T1000 (cell line): ENCODE results near the gene DAG1.
"Not testable (repeated sequence)": the region's sequence is repeated elsewhere in the genome, so short reads cannot be mapped to it uniquely, and the experiment has no call there.

Experiments used
- DNase-seq: peaks from one replicate; lab custom pipeline; 2025; ENCODE audit warnings: mixed read lengths; lab: John Stamatoyannopoulos, UW

DAG1 gene

DNA sequence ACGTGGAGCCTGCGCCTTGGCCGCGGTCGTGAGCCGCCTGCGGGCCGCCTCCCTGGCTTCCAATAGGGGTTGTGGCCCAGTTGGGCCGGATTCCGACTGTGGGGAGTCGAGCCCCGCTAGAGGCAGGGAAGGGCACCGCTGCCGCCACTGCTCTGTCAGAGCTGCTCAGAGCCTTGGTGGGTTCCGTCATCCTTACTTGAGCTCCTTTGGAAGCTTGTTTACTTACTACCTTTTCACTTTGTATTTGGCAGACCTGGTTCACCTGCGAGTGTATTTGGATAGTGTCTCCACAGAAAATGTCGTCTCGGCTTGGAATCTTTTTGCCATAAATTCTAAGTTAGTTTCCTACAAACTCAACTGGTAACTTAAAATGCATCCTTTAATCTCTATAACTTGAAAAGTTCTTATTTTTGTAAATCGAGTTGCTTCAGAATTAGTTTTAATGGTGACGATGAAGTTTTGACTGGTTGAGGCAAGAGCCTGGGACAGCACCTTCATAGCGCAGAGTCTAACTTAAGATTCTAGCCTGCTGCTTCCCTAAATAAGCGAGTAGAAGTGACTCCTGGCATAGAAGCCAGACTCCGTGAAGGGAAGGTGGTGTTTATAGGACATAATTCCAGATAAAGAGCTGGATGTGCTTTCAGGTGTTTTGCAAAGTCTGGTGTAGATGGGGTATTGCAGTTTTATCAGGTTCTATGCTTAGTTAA lies 800 bp downstream of the DAG1 start:
- DNase-seq = no peak

DNA sequence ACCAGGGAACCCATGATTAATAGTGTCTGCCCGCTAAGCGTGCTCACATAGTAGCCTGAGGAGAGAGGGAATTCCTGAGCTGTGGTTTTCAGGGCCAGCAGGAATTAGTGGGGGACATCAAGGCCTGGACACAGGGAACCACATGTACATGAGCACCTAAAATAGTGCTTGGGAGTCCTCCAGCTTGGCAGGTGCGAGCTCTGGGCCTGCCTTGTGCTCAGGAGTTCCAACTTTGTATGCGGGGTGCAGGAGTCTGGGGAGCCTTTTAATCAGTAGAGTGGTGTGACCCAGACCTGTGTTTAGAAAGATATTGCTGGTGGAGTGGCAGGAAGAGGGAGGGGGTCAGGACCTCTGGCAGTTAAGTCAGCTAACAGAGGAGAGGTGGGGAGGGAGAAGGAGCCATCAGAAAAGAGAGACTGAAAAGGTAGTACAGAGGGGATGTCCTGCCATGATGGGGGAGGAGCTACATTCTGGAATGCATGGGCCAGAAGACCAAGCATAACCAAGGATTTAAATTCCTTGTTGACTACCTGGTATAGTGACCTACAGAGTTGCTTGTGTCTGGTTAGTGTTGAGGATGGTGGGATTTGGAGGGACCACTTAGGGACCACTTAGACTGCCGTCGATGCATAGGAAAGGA lies 1.9 kb downstream of the DAG1 start:
- DNase-seq = no peak

DNA sequence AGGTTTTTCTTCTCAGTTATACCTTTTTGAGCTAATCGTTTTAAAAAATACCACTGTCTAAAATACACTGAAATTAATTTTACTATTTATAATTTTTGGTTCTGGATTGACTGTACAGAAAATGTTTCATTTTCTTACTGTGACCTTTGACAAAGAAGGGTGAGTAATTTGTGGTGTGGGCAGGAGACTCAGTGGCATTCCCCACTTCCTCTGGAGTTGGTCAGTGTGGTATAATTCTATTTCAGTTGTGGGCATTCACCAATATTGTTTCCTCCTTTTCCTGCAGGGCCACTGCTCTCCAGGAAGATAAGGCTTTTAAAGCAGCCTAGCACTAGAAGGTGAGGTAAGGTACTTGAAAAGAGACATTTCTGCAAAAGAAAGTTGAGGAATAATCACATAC lies 6.5 kb downstream of the DAG1 start:
- no peak for DNase-seq

DNA sequence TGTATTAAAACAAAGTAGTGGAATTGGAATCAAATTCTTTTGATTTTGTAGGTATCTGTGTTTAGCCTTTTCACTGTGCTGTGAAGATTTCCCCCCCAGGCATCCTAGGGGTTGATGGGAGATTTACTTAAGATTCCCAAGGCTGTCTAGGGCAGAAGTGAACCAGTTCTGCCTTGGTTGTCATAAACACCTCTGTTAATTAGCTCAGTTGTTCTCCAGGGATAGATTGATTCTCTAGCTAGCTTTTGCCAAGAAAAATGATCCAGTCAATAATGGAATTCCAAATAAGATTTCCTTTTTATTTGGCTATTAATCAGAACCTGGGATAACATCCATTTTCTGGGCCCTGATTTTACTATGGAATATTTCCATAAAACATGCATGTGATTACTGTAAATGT lies 12.7 kb downstream of the DAG1 start:
- no peak for DNase-seq

DNA sequence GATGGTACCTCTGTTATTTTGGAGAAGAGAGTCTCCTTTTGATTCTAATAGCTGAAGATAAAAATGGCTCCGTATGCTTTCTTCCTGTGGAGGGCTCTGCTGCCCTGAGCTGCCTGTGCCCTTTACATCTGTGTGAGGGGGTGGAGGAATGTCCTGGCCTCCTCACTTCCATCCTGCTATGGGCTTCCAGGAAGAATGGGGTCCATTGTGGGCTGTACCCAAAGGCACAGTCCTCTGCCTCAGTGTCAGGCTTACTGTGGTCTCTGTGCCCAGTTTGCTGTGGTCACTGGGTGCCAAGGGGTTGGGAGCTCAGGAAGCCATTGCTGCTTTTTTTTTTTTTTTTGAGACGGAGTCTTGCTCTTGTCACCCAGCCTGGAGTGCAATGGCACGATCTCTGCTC lies 14.4 kb downstream of the DAG1 start:
- no peak for DNase-seq

DNA sequence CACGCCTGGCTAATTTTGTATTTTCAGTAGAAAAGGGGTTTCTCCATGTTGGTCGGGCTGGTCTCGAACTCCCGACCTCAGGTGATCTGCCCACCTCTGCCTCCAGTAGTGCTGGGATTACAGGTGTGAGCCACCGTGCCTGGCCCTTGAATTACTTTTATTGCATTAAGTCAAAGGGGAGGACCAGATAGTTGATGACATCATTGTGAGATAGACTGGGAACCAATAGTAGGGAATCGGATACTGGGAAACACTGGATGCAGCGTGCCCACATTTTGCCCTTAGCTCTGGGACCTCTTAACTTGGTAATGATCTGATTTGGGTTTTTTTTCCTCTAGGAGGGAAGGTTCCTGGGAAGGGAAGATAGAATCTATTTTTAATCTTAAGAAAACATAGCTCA lies 19.2 kb downstream of the DAG1 start:
- no peak for DNase-seq

DNA sequence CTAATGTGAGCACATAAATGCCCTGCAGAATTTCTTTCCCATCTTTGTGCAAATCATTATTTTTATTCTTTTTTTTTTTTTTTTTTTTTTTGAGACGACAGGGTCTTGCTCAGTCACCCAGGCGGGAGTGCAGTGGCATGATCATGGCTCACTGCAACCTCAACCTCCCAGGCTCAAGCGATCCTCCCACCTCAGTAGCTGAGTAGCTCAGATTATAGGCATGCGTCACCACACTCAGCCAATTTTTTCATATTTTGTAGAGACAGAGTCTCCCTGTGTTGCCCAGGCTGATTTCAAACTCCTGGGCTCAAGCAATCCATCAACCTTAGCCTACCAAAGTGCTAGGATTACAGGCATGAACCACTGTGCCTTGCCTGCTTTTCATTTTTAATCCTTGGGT lies 22.9 kb downstream of the DAG1 start:
- DNase-seq = no peak

DNA sequence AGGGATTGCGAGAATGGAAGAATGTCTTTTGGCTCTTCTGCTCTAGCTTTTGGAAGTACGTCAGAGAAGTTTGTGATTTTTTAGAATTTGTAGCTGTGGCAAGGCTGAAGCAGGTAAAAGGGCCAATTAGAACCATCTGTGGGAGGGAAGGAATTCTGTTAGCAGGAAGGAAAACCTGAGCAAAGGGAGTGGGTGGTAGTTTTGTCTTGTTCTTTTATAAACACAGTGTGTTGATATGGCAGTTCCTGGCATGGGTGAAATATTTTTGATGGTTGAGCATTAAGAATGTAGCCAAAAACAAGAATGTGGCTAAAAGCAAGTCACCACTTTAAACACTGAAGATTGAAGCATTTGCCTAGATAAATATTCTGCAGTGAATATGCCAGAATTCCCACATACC lies 23.8 kb downstream of the DAG1 start:
- no peak for DNase-seq

DNA sequence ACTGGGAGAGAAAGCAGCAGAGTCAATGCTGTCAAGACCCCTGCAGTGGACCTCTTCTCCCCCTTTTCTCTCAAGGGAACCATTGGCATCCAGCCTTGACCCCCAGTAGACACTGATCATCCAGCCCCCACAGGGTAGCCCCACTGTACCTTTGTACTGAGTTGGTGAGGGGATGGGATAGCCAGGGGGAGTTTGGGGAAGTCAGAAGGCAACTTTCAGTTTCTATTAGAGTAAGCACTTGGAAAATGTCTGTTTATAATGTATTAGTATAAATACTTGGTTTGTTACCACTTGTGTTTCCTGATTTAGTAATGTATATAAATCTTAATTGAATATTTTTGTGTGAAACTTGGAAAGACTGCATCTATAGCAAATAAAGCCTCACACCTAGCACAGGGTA lies 25.0 kb downstream of the DAG1 start:
- DNase-seq = no peak

DNA sequence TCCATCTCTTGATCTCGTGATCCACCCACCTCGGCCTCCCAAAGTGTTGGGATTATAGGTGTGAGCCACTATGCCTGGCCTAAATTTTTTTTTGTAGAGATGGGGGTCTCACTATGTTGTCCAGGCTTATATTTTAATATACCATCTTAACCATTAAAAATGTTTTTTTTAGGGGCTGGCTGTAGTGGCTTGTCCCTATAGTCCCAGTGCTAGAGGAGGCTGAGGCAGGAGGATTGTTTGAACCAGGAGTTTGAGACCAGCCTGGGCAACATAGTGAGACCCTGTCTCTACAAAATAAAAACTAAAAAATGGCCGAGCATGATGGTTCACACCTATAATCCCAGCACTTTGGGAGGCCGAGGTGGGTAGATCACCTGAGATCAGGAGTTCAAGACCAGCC lies 26.8 kb downstream of the DAG1 start:
- not testable (repeated sequence) for DNase-seq

DNA sequence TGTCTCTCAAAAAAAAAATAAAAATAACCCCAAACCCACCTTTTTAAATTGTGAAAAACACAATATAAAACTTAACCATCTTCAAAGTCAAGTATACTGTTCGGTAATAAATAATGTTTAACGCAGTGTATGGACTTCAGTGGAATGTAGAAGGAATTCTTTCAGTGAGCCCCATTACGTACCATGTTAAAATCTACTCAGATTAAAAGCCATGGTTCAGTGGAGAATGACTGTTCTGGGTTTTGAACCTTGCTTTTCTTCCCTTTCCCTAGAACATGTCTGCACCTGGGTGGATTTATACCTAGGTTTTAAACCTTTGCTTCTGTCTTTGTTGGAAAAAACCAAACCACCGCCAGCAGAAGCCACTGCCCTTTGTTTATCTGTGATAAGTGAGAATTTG lies 27.5 kb downstream of the DAG1 start:
- DNase-seq = no peak

DNA sequence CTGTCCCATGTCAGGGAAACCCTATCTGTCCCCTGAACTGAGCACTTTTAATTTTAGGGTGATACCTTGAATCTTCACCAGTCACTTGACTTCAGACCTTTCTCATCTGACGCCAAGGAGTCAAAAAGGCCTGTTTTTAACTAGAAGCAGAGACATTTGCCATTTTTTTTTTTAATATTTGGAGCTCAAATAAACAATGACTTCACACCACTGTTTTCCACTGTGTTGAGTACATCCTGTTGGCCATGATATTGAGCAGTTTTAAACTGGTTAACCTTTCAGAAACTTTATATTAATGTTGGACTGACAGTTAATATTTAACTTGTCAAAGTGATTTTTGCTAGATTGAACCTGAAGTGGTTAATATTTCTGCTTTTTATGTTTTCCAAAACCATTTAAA lies 28.2 kb downstream of the DAG1 start:
- no peak for DNase-seq

DNA sequence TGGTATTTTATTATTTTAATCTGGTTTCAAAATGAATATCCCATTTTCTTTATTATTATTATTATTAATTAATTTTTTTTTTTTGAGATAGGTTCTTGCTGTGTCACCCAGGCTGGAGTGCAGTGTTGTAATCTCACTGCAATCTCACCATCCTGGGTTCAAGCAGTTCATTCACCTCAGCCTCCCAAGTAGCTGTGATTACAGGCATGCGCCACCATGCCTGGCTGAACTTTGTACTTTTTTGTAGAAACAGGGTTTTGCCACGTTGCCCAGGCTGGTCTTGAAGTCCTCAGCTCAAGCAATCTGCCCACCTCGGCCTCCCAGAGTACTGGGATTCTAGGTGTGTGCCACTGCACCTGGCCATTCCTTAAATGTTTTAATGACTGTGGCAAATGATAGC lies 28.6 kb downstream of the DAG1 start:
- DNase-seq = no peak

DNA sequence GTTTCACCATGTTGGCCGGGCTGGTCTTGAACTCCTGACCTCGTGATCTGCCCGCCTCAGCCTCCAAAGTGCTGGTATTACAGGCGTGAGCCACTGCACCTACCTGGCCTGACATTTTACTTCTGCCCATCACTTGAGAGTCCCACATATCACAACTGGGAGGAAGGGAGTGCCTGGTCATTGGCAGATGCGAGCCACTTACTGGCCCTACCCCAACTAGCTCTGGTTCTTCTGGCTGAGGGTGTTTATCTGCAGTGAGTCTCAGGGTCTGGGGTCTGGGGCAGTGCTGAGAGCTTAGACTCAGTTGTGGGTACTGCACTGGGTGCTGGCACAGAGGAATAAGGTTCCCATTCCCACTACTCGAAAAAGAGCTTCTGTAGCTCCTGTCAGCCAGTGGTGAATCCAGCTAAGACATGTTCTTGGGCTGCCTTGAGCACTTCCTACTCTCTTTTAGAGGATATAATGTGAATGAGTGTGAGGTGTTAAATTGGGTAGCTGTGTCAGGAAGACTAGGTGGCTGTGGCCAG lies 30.2 kb downstream of the DAG1 start:
- no peak for DNase-seq

DNA sequence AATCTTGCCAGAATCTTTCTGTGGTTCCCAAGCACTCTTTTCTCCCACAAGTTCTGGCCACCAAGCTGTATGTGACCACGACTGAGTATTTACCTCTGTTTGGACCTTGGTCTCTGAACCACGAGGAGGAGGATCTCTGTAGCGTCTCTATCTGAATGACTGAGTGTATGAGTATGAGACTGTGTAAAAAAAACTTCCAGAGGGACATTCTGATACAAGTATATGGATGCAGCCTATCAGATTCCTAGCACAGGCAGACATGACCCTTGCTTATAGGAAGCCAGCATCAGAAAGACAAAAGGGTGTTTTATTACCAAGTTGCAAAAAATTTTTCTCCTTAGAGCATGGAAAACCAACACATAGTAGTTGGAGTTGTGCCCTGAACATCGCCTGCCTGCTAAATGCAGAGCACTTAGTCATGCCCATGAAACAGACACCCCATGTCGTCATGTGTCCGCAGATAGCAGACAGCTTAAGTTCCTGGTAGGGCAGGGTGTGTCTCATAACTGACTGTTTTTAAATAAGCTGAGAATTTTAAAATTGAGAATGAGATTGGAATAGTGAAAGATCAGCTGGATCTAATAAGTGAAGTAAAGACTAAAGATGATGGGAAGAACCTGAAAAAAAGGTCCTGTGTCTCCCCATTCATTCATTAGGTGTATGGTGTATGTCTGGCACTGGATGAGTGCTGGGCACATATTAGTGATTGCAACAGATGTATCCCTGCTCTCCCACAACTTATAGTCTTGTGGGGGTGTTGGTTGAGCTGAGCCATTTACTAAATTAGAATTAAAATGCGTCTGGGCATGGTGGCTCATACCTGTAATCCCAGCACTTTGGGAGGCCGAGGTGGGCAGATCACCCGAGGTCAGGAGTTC lies 30.9 kb downstream of the DAG1 start:
- peak; percentile 64 for DNase-seq

DNA sequence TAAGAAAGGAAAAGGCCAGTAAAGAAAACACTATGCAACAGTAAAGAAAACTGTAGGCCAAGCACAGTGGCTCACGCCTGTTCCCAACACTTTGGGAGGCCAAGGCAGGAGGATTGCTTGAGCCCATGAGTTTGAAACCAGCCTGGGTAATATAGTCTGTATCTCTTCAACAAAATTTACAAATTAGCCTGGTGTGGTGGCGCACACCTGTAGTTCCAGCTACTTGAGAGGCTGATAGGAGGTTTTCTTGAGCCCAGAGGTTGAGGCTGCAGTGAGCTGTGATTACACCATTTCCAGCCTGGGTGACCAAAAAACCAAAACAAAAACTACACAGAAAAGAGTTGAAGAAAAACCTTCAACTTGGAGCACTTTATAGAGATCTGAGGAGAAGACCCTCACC lies 31.8 kb downstream of the DAG1 start:
- no peak for DNase-seq

DNA sequence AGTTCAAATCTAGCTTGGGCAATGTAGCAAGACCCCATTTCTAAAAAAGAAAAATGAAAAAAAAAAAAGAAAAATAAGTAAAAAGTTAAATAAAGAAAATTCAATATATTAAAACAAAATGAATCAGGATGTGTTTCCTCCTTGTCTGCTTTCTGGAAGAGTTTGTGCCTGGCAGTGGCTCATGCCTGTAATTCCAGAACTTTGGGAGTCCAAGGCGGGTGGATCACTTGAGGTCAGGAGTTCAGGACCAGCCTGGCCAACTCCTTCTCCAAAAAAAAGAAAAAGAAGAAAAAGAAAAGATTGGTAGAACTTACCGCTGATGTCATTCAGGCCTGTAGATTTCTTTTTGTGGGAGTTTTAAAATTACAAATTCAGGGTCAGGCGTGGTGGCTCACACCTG lies 36.8 kb downstream of the DAG1 start:
- DNase-seq = no peak

DNA sequence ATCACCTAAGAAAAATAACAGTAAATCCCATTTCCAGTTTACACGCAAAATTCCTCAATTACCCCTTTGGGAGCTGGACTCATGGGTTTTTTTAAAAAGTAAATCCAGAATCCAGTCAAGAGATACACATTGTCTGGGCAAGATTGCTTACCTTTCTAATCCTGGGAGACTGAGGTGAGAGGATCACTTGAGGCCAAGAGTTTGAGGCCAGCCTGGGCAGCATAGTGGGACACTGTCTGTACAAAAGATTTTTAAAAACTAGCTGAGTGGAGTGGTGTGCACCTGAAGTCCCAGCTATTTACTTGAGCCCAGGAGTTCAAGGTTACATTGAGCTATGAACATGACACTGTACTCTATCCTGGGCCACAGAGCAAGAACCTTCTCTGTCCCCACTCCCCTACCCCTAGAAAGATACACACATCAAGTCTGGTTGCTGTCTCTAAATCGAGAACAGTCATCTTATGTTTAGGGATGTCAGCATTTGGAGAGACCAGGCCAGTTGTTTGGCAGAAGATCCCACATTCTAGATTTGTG lies 39.0 kb downstream of the DAG1 start:
- DNase-seq = no peak

DNA sequence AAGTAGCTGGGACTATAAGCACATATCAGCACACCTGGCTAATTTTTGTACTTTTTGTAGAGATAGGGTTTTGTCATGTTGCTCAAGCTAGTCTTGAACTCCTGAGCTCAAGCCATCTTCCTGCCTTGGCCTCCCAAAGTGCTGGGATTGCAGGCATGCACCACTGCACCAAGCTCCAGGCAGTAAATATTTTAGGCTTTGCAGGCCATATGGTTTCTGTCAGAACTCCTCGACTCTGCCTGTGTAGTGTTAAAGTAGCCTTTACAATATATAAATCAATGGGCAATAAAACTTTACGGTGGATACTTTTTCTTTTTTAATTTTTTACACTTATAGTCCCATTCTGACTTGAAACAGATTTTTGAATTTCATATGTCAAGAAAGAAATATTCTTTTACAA lies 41.6 kb downstream of the DAG1 start:
- DNase-seq = no peak

DNA sequence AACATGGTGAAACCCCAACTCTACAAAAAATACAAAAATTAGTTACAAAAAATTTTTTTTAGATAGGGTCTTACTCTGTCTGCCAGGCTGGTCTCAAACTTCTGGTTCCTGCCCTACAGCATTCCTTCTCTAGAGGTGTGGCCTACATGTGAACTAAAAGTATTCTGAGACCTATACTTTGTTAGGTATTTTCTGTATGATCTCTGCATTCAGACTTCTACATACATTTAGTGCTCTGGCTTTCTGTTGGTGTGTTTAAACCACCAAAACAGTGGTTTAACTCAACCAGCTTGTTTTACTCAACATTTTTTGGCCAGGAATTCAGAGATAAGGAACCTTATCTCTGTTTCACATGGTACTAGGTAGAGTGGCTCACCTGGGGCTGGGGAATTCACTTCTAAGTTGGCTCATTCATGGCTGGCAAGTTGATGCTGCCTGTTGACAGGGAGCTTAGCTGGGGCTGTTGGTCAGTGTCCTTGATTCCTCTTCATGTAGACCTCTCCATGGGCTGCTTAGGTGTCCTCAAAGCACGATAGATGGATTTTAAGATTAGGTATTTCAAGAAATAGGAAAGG lies 42.8 kb downstream of the DAG1 start:
- no peak for DNase-seq

DNA sequence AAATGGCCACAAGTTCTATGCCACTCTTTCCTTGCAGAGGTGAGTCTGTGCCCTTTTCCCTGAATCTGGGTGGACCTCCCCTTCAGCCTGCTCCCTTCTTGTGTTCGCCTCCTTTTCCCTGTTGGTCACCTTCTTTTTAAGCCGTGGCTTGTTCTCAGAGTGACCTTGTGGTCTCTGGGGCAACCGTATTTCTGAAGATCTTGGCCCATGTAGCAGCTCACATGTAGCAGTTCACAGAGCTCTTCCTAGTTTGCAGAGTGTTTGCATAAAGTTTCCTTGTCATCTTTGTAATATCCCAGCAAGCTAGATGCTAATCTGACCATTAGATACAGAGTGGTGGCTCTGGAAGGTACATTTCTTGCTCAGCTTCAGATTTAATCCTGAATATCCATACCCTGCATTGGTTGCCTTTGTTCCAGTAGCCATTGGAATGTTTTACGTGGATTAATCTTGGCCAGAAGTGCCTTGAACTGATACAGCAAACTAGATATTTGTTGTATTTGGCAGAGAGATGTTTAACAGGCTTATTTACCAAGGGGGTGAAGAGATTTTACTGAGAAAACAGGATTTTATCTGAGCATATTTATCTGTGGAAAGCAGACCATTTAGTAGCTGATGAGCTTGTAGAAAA lies 43.5 kb downstream of the DAG1 start:
- no peak for DNase-seq

DNA sequence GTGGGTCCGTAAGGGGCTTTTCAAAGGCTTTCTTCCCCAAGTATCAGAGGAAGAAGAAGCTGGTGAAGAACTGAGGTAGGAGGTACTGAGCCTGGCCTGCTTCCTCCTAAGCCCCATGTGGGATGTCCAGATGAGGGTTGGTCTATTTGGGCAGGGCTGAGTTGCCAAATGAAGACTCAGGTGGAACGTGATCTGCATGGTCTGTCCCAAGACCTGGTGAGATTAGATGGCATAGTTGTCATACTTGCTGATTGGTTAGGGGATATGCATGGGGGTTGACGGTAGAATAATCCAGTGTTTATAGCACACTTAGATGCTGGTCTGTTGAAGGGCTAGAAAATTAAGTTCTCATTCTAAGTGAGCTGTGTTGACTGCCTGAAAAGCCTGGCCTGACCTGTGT lies 47.9 kb downstream of the DAG1 start:
- DNase-seq = no peak
